Stimulated activated CD8-positive, alpha-beta memory T cell treated with anti-CD3 and anti-CD28 coated beads, Interleukin-7, amount 100 ng/mL, for 24 hours (primary cell): ENCODE measurements around the gene SNX27.
A peak's percentile ranks its signal among the peaks of the same experiment; 100 is the strongest.
"Not testable (repeated sequence)": the region's sequence is repeated elsewhere in the genome, so short reads cannot be mapped to it uniquely, and the experiment has no call there.

Experiments
- DNase-seq: peaks from one replicate; pipeline ENCODE4 v3.0.0-alpha.2; 2020; ENCODE audit warnings: low read depth

Gene SNX27

GRCh38 chr1:151611832-151612500 lies at the start of gene SNX27:
Gene SNX27, plus strand, starts transcription at chr1:151612050. Its CDS starts 152 bp downstream, at chr1:151612202.
- peak; percentile 70 for DNase-seq

DNA sequence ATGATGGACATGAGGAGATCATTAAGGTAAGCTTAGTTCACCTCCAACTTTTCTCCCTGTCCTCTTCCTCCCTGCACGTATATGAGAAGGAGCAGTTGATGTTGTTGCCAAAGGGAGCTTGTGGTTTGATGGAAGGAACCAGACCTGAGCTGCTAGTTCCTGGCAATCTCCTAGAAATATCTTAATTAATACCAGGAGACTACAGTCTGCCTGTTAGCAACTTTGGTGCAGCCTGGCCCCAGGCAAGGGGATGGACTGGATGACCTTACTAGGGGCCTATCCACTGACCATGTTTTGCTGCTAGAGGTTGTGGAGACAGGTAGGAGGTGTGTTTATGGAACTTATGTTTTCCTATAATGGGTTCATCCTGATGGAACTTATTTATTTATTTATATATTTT lies 49.2 kb upstream of the SNX27 start:
- no peak for DNase-seq

DNA sequence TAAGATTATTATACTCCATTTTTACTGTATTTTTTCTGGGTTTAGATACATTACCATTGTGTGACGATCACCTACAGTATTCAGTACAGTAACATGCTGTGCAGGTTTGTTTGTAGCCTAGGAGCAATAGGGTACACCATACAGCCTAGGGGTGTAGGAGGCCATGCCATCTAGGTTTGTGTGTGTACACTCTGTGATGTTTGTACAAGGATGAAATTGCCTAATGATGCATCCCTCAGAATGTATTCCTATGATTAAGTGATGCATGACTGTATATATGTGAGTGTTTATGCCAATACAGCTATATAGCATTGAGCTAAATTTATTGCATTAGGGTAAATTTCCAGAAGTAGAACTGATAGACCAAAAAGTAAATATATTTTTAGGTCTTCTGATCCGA lies 48.5 kb upstream of the SNX27 start:
- DNase-seq, result no peak

- DNase-seq, result no peak
These were observed 46.2 kb upstream of the SNX27 start for GRCh38 chr1:151565502-151566189.

- DNase-seq, result no peak
These were observed 43.2 kb upstream of the SNX27 start for GRCh38 chr1:151568626-151569088.

DNA sequence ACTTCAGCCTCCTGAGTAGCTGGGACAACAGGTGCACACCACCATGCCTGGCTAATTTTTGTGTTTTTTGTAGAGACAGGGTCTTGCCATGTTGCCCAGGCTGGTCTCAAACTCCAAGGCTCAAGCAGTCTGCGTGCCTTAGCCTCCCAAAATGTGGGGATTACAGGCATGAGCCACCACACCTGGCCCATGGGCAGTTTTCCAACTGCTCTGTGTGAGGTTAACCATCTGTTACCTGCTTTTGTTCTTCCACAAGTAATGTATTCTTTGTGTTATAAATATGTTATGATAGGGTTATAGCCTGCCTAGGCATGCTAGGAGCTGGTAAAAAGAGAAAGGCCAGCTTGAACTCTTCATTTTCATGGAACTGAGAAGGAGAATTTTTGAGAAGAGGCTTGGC lies 41.0 kb upstream of the SNX27 start:
- no peak for DNase-seq

GRCh38 chr1:151574575-151575529 lies 37.0 kb upstream of the SNX27 start:
- no peak for DNase-seq

GRCh38 chr1:151577173-151577572 lies 34.7 kb upstream of the SNX27 start:
- DNase-seq, result no peak

DNA sequence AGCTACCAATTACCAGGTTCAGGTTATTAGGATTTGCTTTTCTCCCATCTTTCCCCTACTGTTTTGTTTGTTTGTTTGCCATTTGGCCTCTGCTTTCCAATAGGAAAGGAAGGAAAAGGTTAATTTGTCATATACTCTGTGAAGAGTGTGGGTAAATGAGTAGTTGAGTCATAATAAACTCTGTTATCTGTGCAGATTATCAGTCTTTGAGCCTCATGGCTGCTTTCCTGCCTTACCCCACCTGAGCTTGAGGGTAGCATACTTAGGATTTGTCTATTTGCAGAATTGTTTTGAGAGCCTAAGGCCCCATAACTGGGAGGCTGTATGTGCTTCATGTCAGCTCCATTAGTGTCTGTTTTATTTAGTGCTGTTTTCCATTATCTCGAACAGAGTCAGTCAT lies 32.9 kb upstream of the SNX27 start:
- DNase-seq, result no peak

DNA sequence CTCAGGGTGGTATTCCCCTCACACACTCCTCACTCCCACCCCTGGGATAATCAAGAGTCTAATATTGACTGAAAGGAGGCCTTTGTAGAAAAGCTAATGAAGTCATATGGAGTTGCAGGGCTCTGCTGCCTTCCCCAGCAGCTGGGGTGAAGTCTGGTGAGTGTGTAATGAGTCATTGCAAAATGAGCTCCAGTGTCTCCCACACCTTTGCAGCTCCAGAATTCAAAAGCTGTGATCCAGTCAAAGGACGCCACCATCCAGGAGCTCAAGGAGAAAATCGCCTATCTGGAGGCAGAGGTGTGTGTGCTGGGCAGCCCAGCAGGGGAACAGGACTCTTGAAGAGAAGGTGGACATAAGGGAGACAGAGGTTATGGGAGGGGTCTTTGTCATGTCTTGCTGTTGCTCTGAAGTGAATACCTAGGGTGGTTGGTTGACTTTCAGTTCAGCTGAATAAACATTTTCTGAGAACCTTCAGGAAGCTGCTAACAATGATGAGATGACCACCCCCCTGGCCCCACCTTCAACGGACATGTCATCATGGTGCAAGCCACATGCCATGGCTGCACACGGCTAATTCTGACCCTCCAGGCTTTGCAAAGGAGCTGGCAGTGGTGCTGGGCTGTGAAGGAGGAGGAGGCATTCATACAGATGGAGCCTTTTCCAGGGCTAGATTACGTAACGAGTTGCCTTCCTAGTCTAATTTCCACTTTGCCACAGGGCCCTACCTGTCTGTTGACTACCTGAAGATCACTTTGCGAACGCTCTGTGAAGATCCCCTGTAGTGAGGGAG lies 32.2 kb upstream of the SNX27 start:
- no peak for DNase-seq

GRCh38 chr1:151581451-151581850 lies 30.4 kb upstream of the SNX27 start:
- DNase-seq, result no peak

DNA sequence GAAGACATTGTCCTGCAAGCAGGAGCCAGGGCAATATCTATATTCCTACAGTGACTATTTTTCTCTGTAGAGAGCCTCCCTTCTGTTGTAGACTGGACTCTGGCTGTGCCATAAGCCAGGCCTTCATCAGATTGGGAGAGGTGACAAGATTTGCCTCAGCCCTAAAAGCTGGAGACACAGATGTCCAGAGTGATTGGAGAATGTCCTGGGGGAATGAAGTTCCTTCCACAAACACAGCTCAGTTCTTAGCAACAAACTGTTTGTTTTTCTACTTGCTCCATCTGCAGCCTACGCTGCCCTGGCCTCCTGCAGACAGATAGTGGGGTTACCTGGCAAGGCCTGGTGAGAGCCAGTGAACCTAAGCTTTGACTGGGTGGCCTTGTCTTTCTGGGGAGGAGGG lies 29.9 kb upstream of the SNX27 start:
- DNase-seq, result no peak

GRCh38 chr1:151583796-151584195 lies 28.1 kb upstream of the SNX27 start:
- no peak for DNase-seq

DNA sequence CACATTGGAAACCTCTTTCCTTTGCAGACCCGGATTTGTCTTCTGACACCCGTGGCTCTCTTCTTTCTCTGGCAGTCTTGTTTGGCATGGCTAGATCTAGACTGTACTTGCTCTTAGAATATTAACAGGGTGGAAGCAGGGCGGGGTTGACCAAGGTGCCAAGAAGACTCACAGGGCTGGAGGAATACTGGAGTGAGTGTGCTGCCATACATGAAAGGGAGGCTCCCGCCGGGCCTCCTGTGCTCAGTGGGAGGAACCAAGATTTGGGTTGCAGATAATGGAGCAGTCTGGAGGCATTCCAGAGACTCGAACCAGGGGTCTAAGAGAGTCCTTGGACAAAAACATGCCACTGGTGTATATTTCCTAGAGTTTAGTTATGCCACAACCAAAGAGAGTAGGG lies 27.6 kb upstream of the SNX27 start:
- DNase-seq, result no peak

DNA sequence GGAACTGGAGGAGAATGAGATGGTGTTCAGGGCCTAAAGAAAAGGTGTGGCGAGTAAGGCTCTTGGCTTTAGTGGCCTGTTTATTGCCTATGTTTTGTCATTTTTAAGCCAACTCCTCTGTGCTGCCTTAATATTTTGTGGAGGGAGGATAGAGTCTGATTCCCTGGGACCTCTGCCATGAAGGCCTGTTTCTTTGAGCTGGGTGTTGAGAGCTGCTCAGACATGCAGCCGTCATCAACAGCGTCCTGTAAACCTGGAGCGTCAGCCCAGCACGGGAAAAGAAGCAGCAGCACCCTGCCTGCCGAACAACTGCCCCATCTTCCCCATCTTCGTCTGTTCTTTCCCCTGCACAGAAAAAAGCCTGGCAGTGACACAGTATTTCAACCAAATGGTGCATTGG lies 27.1 kb upstream of the SNX27 start:
- DNase-seq, result no peak

- DNase-seq, result no peak
These were observed 26.2 kb upstream of the SNX27 start for GRCh38 chr1:151585622-151586021.

DNA sequence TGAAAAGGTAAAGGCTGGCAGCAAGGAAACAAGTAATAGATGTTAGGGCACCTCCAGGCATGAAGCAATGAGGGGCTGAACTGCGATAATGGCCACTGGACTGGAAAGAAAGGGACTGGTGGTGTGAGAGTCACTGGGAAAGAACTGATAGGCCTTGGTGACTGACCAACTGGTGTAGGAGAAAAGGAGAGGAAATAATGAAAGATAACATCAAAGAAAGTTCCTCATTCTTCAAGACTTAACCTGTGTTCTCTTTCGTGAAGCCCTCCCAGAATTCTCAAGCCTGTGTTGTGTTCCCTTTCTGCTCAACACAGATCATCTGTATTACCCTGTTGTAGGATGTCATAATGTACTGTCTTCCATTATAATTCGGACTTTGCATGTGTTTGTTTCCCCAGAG lies 20.9 kb upstream of the SNX27 start:
- DNase-seq, result no peak

DNA sequence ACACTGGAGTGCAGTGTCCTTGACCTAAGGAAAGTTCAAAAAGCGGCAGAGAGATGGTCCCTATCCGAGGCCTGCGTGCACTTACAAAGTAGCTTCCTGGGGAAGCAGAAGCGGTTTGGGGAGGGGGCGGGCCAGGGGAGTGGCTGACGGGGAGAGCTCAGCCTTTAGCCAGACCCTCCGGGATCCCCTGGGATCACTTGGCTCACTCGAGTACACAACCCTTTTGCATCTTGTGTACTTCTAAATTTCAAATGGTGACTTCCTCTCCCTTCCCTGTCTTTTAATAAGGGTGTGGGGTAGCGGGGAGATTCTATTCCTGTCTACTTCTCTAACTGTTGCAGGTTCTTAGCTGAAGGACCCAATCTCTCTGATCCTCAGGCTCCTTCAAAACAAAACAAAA lies 18.1 kb upstream of the SNX27 start:
- DNase-seq, result no peak

DNA sequence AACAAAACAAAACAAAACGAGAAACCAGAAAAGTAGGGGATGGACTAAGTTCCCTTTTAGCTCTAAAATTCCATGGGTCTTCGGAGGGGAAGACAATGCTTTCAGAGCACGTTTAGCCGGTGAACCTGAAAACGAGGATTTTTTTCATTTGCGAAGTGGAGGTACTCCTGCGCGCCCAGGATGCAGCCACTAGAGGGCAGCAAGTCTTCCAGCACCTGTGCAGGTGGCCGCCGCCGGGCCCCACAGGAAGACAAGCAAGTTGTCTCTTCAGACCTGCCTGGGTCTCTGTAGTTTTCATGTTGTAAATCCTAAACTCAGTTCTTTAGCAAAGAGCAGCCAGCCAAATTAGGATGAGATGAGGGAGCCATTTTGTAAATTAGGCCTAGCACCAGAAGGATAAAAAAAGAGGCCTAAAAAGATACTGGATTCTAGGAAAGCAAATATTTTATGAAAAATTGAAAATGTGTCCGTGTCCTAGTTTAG lies 17.7 kb upstream of the SNX27 start:
- DNase-seq, result peak; percentile 67

DNA sequence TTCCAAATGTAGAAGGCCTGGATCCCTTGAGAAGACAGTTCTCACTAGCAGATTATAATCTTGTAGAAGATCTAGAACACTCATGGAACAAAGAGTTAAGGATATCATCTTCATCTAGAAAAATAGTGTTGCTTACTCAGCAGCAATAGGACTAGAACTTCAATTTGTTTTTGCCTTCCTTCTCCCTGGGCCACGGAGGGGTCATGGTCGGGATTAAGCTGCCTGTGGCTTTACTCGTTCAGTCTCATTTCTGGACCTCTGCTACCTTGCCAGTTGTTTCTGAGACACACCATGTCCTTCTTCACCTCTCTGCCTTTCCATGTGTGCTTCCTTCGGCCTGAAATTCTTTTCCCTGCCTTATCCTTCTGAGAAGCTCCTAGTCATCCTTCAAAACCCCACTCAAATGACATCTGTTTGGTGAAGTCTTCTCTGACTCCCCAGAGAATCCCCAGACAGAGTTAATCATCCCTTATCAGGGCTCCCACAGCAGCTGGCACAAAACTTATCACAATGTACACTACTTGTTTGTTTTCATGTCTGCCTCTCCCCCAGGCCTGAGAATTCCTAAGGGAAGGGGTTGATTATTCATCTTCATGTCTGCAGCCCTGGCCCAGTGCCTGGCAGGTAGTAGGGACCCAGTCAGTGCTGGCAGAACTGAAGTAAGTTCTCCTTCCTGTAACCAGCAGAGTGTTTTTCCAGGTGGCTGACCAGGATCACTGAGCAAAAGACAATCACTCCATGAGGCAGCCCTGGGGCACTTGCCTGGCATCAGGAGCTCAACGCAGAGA lies 15.5 kb upstream of the SNX27 start:
- DNase-seq, result no peak

DNA sequence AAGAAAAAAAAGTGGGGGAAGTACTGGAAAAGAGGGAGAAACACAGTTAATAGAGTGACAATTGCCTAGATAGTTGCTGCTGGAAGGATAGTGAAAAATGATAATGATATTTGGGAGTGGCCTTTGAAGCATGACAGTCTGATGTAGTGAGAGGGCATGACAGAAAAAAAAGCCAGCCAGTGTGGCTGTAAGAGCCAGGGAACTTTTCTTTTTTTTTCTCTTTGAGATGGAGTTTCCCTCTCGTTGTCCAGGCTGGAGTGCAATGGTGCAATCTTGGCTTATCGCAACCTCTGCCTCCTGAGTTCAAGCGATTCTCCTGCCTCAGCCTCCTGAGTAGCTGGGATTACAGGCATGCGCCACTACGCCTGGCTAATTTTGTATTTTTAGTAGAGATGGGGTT lies 9.3 kb upstream of the SNX27 start:
- DNase-seq, result not testable (repeated sequence)
